SK-N-SH treated with all-trans-retinoic acid at 6 μM for 48 hours (cell line): ENCODE measurements around the gene RPP40.

Experiments used
- BACH2 ChIP-seq: fragments of 250-450 bp; sonication (Bioruptor Pico); IDR thresholded peaks from 2 replicates; pipeline ENCODE4 v1.9.0; 2021; ENCODE audit warnings: mild to moderate bottlenecking, borderline replicate concordance
- ESRRG ChIP-seq: fragments of 250-450 bp; sonication (Bioruptor Pico); IDR thresholded peaks from 2 replicates; pipeline ENCODE4 v1.6.1; 2021; ENCODE audit warnings: mild to moderate bottlenecking
- ISL1 ChIP-seq: fragments of 250-450 bp; sonication (Bioruptor Pico); IDR thresholded peaks from 2 replicates; pipeline ENCODE4 v2.1.2; 2022; ENCODE audit warnings: mild to moderate bottlenecking, moderate library complexity
- RARB ChIP-seq: fragments of 250-450 bp; sonication (Bioruptor Pico); IDR thresholded peaks from 2 replicates; pipeline ENCODE4 v1.8.0; 2021; ENCODE audit warnings: mild to moderate bottlenecking, moderate library complexity
- ZC3H10 ChIP-seq: fragments of 250-450 bp; sonication (Bioruptor Pico); IDR thresholded peaks from 2 replicates; pipeline ENCODE4 v1.5.1; 2021; ENCODE audit warnings: mild to moderate bottlenecking, moderate library complexity
- ZNF565 ChIP-seq: fragments of 450-650 bp; formaldehyde crosslinking; conservative IDR thresholded peaks from 2 replicates; pipeline ENCODE4 v1.5.0; 2020; ENCODE audit warnings: low read depth, mild to moderate bottlenecking, moderate library complexity
- ZNF8 ChIP-seq: fragments of 450-650 bp; formaldehyde crosslinking; IDR thresholded peaks from 2 replicates; pipeline ENCODE4 v1.5.0; 2020; ENCODE audit warnings: mild to moderate bottlenecking, moderate library complexity
- TF ChIP-seq, protein P1 (sequence below): fragments of 250-450 bp; sonication (Bioruptor Pico); IDR thresholded peaks from 2 replicates; pipeline ENCODE4 v1.5.1; 2020; ENCODE audit warnings: low read depth, mild to moderate bottlenecking, moderate library complexity
- TF ChIP-seq, protein P2 (sequence below): fragments of 250-450 bp; sonication (Bioruptor Pico); IDR thresholded peaks from 2 replicates; pipeline ENCODE4 v1.5.0; 2020; ENCODE audit warnings: mild to moderate bottlenecking, moderate library complexity
- TF ChIP-seq, protein P3 (sequence below): fragments of 250-450 bp; sonication (Bioruptor Pico); IDR thresholded peaks from 2 replicates; pipeline ENCODE4 v1.8.0; 2020; ENCODE audit warnings: mild to moderate bottlenecking, moderate library complexity, borderline replicate concordance

DNA sequence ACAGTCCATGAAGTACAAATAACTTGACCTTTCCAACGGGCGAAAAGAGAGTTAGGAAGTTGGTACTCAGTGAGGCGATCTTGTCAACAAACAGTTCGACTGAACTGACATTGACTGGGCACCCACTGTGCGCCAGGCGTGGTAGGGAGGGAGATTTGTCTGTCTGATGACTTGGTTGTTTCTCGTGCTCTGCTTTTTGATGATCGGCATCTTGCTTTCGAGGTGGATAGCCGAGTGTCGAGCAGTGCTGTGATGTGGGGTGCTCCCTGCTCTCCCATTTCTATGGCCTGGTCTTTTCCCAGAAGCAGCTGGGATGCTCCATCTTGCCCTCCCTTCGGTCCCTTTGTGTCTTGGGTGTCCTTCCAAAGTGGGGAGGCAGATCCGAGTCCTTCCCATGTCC lies 30.4 kb downstream of the RPP40 start:
- TF ChIP-seq ISL1 (CRISPR knock-in tag) (no peak), RARB (CRISPR knock-in tag) (no peak), ESRRG (no peak), ZC3H10 (no peak), ZNF565 (CRISPR knock-in tag) (no peak), BACH2 (CRISPR knock-in tag) (no peak), ZNF8 (no peak)
- TF ChIP-seq, protein P1, sequence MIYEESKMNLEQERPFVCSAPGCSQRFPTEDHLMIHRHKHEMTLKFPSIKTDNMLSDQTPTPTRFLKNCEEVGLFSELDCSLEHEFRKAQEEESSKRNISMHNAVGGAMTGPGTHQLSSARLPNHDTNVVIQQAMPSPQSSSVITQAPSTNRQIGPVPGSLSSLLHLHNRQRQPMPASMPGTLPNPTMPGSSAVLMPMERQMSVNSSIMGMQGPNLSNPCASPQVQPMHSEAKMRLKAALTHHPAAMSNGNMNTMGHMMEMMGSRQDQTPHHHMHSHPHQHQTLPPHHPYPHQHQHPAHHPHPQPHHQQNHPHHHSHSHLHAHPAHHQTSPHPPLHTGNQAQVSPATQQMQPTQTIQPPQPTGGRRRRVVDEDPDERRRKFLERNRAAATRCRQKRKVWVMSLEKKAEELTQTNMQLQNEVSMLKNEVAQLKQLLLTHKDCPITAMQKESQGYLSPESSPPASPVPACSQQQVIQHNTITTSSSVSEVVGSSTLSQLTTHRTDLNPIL = no peak
- TF ChIP-seq, protein P2, sequence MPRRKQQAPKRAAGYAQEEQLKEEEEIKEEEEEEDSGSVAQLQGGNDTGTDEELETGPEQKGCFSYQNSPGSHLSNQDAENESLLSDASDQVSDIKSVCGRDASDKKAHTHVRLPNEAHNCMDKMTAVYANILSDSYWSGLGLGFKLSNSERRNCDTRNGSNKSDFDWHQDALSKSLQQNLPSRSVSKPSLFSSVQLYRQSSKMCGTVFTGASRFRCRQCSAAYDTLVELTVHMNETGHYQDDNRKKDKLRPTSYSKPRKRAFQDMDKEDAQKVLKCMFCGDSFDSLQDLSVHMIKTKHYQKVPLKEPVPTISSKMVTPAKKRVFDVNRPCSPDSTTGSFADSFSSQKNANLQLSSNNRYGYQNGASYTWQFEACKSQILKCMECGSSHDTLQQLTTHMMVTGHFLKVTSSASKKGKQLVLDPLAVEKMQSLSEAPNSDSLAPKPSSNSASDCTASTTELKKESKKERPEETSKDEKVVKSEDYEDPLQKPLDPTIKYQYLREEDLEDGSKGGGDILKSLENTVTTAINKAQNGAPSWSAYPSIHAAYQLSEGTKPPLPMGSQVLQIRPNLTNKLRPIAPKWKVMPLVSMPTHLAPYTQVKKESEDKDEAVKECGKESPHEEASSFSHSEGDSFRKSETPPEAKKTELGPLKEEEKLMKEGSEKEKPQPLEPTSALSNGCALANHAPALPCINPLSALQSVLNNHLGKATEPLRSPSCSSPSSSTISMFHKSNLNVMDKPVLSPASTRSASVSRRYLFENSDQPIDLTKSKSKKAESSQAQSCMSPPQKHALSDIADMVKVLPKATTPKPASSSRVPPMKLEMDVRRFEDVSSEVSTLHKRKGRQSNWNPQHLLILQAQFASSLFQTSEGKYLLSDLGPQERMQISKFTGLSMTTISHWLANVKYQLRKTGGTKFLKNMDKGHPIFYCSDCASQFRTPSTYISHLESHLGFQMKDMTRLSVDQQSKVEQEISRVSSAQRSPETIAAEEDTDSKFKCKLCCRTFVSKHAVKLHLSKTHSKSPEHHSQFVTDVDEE (CRISPR knock-in tag) = no peak
- TF ChIP-seq, protein P3, sequence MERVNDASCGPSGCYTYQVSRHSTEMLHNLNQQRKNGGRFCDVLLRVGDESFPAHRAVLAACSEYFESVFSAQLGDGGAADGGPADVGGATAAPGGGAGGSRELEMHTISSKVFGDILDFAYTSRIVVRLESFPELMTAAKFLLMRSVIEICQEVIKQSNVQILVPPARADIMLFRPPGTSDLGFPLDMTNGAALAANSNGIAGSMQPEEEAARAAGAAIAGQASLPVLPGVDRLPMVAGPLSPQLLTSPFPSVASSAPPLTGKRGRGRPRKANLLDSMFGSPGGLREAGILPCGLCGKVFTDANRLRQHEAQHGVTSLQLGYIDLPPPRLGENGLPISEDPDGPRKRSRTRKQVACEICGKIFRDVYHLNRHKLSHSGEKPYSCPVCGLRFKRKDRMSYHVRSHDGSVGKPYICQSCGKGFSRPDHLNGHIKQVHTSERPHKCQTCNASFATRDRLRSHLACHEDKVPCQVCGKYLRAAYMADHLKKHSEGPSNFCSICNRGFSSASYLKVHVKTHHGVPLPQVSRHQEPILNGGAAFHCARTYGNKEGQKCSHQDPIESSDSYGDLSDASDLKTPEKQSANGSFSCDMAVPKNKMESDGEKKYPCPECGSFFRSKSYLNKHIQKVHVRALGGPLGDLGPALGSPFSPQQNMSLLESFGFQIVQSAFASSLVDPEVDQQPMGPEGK (CRISPR knock-in tag) = no peak
